ENCODE data around the gene THAP8. TPM values are rescaled to one million over a fixed set of nuclear protein-coding genes. Genes with fewer than 3 reads are reported as not detected.

THAP8 gene
- total and polyA plus RNA-seq, 2 of the 13 experiments (the other 11 are each of a cell fraction or from before 2014, with no cell fraction given) = 1.7 to 3.7 TPM

DNA sequence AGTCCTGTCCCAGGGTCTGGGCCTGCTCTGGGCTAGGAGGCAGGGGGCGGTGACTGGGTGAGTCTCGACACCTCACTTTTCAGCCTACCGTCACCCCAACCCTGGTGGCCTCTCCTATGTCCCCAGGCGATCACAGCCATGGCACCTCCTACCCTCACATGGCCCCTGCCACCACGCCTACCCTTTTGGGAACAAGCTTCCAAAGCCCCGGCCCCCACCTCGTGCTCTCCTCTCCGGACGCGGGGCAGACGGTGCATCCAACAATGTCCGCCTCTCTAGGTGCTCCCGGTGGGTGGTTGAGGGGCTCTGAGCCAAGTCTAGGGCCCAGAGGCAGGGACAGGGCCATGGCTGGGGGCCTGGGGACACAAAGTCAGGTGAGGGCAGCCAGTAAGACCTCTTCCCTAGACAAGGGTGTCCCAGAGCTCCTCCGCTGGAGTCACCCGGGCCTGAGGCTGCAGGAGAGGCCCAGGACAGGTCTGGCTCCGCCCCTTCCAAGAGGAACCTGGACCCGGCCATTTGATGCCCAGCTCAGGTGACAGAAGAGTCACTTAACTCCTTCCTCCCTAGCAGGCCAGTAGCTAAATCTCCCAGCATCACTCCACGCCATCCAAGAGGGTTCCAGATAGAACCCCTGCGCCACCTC, 45.6 kb downstream of the THAP8 start, which contains the start of gene SYNE4 (continued):
- TF ChIP-seq, protein P1, sequence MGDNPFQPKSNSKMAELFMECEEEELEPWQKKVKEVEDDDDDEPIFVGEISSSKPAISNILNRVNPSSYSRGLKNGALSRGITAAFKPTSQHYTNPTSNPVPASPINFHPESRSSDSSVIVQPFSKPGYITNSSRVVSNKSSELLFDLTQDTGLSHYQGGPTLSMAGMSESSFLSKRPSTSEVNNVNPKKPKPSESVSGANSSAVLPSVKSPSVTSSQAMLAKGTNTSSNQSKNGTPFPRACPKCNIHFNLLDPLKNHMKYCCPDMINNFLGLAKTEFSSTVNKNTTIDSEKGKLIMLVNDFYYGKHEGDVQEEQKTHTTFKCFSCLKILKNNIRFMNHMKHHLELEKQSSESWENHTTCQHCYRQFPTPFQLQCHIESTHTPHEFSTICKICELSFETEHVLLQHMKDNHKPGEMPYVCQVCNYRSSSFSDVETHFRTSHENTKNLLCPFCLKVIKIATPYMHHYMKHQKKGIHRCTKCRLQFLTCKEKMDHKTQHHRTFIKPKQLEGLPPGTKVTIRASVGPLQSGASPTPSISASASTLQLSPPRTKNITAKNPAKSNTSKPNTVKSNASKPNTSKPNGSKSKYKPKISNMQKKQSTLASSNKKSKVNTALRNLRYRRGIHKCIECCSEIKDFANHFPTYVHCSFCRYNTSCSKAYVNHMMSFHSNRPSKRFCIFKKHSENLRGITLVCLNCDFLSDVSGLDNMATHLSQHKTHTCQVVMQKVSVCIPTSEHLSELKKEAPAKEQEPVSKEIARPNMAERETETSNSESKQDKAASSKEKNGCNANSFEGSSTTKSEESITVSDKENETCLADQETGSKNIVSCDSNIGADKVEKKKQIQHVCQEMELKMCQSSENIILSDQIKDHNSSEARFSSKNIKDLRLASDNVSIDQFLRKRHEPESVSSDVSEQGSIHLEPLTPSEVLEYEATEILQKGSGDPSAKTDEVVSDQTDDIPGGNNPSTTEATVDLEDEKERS (CRISPR knock-in tag; IDR thresholded peaks at IDR 0.05) = no peak; the same call in 1 of the 2 replicates
- no peak for TF ChIP-seq ZSCAN31 (CRISPR knock-in tag; IDR thresholded peaks at IDR 0.05; ENCODE audit: low read depth)
- TF ChIP-seq ZNF263 (CRISPR knock-in tag; IDR thresholded peaks at IDR 0.05) = peak; percentile 77
- no peak for TF ChIP-seq TAF15 (IDR thresholded peaks at IDR 0.05; ENCODE audit: low read depth, low read length, poor library complexity, severe bottlenecking)
- TF ChIP-seq KLF11 (CRISPR knock-in tag; IDR thresholded peaks at IDR 0.05) = no peak
- no peak for TF ChIP-seq TCF7L2 (IDR thresholded peaks at IDR 0.05; ENCODE audit: low read depth, low read length)
- no peak for TF ChIP-seq ZNF326 (CRISPR knock-in tag; IDR thresholded peaks at IDR 0.05; ENCODE audit: borderline replicate concordance)
- TF ChIP-seq, protein P2, sequence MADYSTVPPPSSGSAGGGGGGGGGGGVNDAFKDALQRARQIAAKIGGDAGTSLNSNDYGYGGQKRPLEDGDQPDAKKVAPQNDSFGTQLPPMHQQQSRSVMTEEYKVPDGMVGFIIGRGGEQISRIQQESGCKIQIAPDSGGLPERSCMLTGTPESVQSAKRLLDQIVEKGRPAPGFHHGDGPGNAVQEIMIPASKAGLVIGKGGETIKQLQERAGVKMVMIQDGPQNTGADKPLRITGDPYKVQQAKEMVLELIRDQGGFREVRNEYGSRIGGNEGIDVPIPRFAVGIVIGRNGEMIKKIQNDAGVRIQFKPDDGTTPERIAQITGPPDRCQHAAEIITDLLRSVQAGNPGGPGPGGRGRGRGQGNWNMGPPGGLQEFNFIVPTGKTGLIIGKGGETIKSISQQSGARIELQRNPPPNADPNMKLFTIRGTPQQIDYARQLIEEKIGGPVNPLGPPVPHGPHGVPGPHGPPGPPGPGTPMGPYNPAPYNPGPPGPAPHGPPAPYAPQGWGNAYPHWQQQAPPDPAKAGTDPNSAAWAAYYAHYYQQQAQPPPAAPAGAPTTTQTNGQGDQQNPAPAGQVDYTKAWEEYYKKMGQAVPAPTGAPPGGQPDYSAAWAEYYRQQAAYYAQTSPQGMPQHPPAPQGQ (CRISPR knock-in tag; IDR thresholded peaks at IDR 0.05; ENCODE audit: borderline replicate concordance) = no peak
- no peak for TF ChIP-seq ELF4 (CRISPR knock-in tag; IDR thresholded peaks at IDR 0.05; ENCODE audit: borderline replicate concordance)
- TF ChIP-seq ZNF549 (CRISPR knock-in tag; IDR thresholded peaks at IDR 0.05) = no peak
- TF ChIP-seq ATF7 (IDR thresholded peaks at IDR 0.05) = no peak
- TF ChIP-seq ATF7 (CRISPR knock-in tag; IDR thresholded peaks at IDR 0.05) = no peak
- peak; percentile 71 for TF ChIP-seq TBX2 (CRISPR knock-in tag; IDR thresholded peaks at IDR 0.05; ENCODE audit: borderline replicate concordance)
- TF ChIP-seq HNRNPUL1 (IDR thresholded peaks at IDR 0.05; ENCODE audit: low read depth, low read length) = no peak
- TF ChIP-seq, protein P3, sequence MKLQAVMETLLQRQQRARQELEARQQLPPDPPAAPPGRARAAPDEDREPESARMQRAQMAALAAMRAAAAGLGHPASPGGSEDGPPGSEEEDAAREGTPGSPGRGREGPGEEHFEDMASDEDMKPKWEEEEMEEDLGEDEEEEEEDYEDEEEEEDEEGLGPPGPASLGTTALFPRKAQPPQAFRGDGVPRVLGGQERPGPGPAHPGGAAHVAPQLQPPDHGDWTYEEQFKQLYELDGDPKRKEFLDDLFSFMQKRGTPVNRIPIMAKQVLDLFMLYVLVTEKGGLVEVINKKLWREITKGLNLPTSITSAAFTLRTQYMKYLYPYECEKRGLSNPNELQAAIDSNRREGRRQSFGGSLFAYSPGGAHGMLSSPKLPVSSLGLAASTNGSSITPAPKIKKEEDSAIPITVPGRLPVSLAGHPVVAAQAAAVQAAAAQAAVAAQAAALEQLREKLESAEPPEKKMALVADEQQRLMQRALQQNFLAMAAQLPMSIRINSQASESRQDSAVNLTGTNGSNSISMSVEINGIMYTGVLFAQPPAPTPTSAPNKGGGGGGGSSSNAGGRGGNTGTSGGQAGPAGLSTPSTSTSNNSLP (IDR thresholded peaks at IDR 0.05; ENCODE audit: low read depth, low read length) = no peak
- TF ChIP-seq STAG1 (CRISPR knock-in tag; IDR thresholded peaks at IDR 0.05) = peak; percentile 14; the same call in 1 of the 2 replicates
- TF ChIP-seq, protein P4, sequence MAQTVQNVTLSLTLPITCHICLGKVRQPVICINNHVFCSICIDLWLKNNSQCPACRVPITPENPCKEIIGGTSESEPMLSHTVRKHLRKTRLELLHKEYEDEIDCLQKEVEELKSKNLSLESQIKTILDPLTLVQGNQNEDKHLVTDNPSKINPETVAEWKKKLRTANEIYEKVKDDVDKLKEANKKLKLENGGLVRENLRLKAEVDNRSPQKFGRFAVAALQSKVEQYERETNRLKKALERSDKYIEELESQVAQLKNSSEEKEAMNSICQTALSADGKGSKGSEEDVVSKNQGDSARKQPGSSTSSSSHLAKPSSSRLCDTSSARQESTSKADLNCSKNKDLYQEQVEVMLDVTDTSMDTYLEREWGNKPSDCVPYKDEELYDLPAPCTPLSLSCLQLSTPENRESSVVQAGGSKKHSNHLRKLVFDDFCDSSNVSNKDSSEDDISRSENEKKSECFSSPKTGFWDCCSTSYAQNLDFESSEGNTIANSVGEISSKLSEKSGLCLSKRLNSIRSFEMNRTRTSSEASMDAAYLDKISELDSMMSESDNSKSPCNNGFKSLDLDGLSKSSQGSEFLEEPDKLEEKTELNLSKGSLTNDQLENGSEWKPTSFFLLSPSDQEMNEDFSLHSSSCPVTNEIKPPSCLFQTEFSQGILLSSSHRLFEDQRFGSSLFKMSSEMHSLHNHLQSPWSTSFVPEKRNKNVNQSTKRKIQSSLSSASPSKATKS (CRISPR knock-in tag; IDR thresholded peaks at IDR 0.05) = no peak
- TF ChIP-seq XRCC5 (optimal IDR thresholded peaks at IDR 0.05; ENCODE audit: low read length) = peak; percentile 64
- no peak for TF ChIP-seq SNRNP70 (IDR thresholded peaks at IDR 0.05; ENCODE audit: low read depth, low read length)
- no peak for TF ChIP-seq ZNF7 (CRISPR knock-in tag; IDR thresholded peaks at IDR 0.05)
- TF ChIP-seq ZNF776 (CRISPR knock-in tag; IDR thresholded peaks at IDR 0.05) = peak; percentile 91
- TF ChIP-seq SRSF1 (optimal IDR thresholded peaks at IDR 0.05; ENCODE audit: low read depth, low read length) = peak; percentile 76
